SK-N-SH (cell line): ENCODE data around the gene TEX19. TPM values are rescaled to one million over a fixed set of nuclear protein-coding genes. Genes with fewer than 3 reads are reported as not detected.

Source experiments
- CTCF ChIA-PET: fragments of 300-600, 350-600 bp; formaldehyde crosslinking; extraction: SDS; loops from one replicate; lab custom pipeline; 2021; lab: Yijun Ruan, JAX
- POLR2A ChIA-PET: fragments of 350-600 bp; sonication (Branson Sonifier 250); formaldehyde crosslinking; extraction: SDS; loops from one replicate; lab custom pipeline; 2020; ENCODE audit warnings: antibody characterized with exemption, inconsistent platforms; lab: Yijun Ruan, JAX
- DNase-seq: peaks from one replicate; pipeline ENCODE4 v3.0.0; 2012
- H2AFZ ChIP-seq: fragments of 200-600 bp; sonication (generic); 2 replicates; pipeline ENCODE4 v1.8.1; 2016; ENCODE audit warnings: antibody characterized with exemption, mild to moderate bottlenecking, low read depth
- H3F3A ChIP-seq: fragments of 200-600 bp; sonication (generic); replicated peaks from 2 replicates; pipeline ENCODE3; 2016; ENCODE audit warnings: antibody characterized with exemption, mild to moderate bottlenecking; ENCODE audit not compliant: insufficient read depth
- H3K27ac ChIP-seq, 2 experiments: fragments of 200-500 bp in 1 of 2; fragments of 200-600 bp in 1 of 2; sonication (Bioruptor generic) in 1 of 2; sonication (generic), shearing (Covaris generic) in 1 of 2; 2 replicates each; pipeline versions ENCODE4 v1.5.1 to v1.6.1; 2014 to 2016; ENCODE audit warnings: low read depth in 2 of 2, inconsistent platforms in 1 of 2, low read length in 1 of 2, mild to moderate bottlenecking in 1 of 2, mixed read lengths in 1 of 2
- H3K27me3 ChIP-seq: fragments of 200-600 bp; sonication (generic), shearing (Covaris generic); 2 replicates; pipeline ENCODE4 v1.6.1; 2016; ENCODE audit warnings: mixed run types; ENCODE audit not compliant: insufficient read depth
- H3K36me3 ChIP-seq, 2 experiments: fragments of 200-500 bp in 1 of 2; fragments of 200-600 bp in 1 of 2; sonication (Bioruptor generic) in 1 of 2; sonication (generic) in 1 of 2; replicated peaks in 1 of 2; 2 replicates each; pipeline versions ENCODE3 to v1.5.1; 2014 to 2016; ENCODE audit warnings: low read length in 1 of 2, mild to moderate bottlenecking in 1 of 2; ENCODE audit not compliant: insufficient read depth in 2 of 2, control insufficient read depth in 1 of 2
- H3K4me1 ChIP-seq, 2 experiments: fragments of 200-500 bp in 1 of 2; fragments of 200-600 bp in 1 of 2; sonication (Bioruptor generic) in 1 of 2; sonication (generic), shearing (Covaris generic) in 1 of 2; 2 replicates each; pipeline versions ENCODE4 v1.5.1 to v1.6.1; 2014 to 2016; ENCODE audit warnings: low read depth in 1 of 2, low read length in 1 of 2, mixed run types in 1 of 2; ENCODE audit not compliant: insufficient read depth in 2 of 2, control insufficient read depth in 1 of 2
- H3K4me2 ChIP-seq: fragments of 200-600 bp; sonication (generic), shearing (Covaris generic); 2 replicates; pipeline ENCODE4 v1.6.1; 2017; ENCODE audit warnings: mixed run types
- H3K4me3 ChIP-seq, 2 experiments: fragments of 200-500 bp in 1 of 2; fragments of 200-600 bp in 1 of 2; sonication (Bioruptor generic) in 1 of 2; sonication (generic), shearing (Covaris generic) in 1 of 2; 2 replicates each; pipeline versions ENCODE4 v1.5.1 to v1.8.1; 2014 to 2016; ENCODE audit warnings: low read depth in 2 of 2, inconsistent platforms in 1 of 2, low read length in 1 of 2, mild to moderate bottlenecking in 1 of 2, mixed read lengths in 1 of 2, moderate library complexity in 1 of 2
- H3K79me2 ChIP-seq: fragments of 200-600 bp; sonication (generic); 2 replicates; pipeline ENCODE4 v1.8.1; 2017; ENCODE audit warnings: mild to moderate bottlenecking; ENCODE audit not compliant: insufficient read depth
- H3K9ac ChIP-seq: fragments of 200-600 bp; sonication (generic); 2 replicates; pipeline ENCODE4 v1.6.1; 2017; ENCODE audit warnings: mixed run types
- H3K9me2 ChIP-seq: fragments of 200-600 bp; sonication (generic); 2 replicates; pipeline ENCODE4 v1.6.1; 2017; ENCODE audit warnings: mixed run types
- H3K9me3 ChIP-seq: fragments of 200-600 bp; sonication (generic); 2 replicates; pipeline ENCODE4 v1.6.1; 2017; ENCODE audit warnings: mixed run types, mild to moderate bottlenecking, moderate library complexity
- H4K20me1 ChIP-seq: fragments of 200-600 bp; sonication (generic); 2 replicates; pipeline ENCODE4 v1.6.1; 2017; ENCODE audit warnings: mild to moderate bottlenecking, mixed run types; ENCODE audit not compliant: insufficient read depth
- CHD2 ChIP-seq: fragments of 150-350 bp; IDR thresholded peaks from 2 replicates; pipeline ENCODE4 v1.6.1; 2018; ENCODE audit warnings: low read length; ENCODE audit not compliant: partially characterized antibody
- ELF1 ChIP-seq: IDR thresholded peaks from 2 replicates; pipeline ENCODE4 v1.4.0; 2012
- EP300 ChIP-seq, 2 experiments: IDR thresholded peaks; 2 replicates each; pipeline versions ENCODE4 v1.4.0 to v1.6.1; 2012; ENCODE audit warnings: borderline replicate concordance in 1 of 2, low read depth in 1 of 2, low read length in 1 of 2
- FOSL2 ChIP-seq: IDR thresholded peaks from 2 replicates; pipeline ENCODE4 v1.4.0; 2012; ENCODE audit warnings: low read depth, mild to moderate bottlenecking, moderate library complexity, borderline replicate concordance
- FOXJ3 ChIP-seq: sonication (generic); formaldehyde crosslinking; IDR thresholded peaks from 2 replicates; pipeline ENCODE4 v1.5.1; 2020; ENCODE audit warnings: mild to moderate bottlenecking, missing genetic modification reagents
- FOXM1 ChIP-seq: IDR thresholded peaks from 2 replicates; pipeline ENCODE4 v1.4.0; 2012; ENCODE audit warnings: low read depth, mild to moderate bottlenecking
- GABPA ChIP-seq: IDR thresholded peaks from 2 replicates; pipeline ENCODE4 v1.4.0; 2012; ENCODE audit warnings: low read depth, mild to moderate bottlenecking
- JUND ChIP-seq: IDR thresholded peaks from 2 replicates; pipeline ENCODE4 v1.4.0; 2012
- PBX3 ChIP-seq: IDR thresholded peaks from 2 replicates; pipeline ENCODE4; 2012
- POLR2AphosphoS5 ChIP-seq: IDR thresholded peaks from 2 replicates; pipeline ENCODE4 v1.6.1; 2012; ENCODE audit warnings: low read depth, low read length
- RAD21 ChIP-seq: IDR thresholded peaks from 2 replicates; pipeline ENCODE4 v1.6.1; 2012; ENCODE audit warnings: mild to moderate bottlenecking, low read length
- RCOR1 ChIP-seq: fragments of 150-350 bp; IDR thresholded peaks from 2 replicates; pipeline ENCODE4 v1.6.1; 2017; ENCODE audit warnings: antibody characterized with exemption, low read length
- REST ChIP-seq: IDR thresholded peaks from 2 replicates; pipeline ENCODE4 v1.6.1; 2012; ENCODE audit warnings: mild to moderate bottlenecking, low read depth, low read length, moderate library complexity
- RFX5 ChIP-seq: IDR thresholded peaks from 2 replicates; pipeline ENCODE4 v1.6.1; 2012; ENCODE audit warnings: mild to moderate bottlenecking, improper control_type of control experiment, low read length
- RXRA ChIP-seq: IDR thresholded peaks from 2 replicates; pipeline ENCODE4 v1.4.0; 2012; ENCODE audit warnings: low read depth, mild to moderate bottlenecking, borderline replicate concordance
- SIN3A ChIP-seq: IDR thresholded peaks from 2 replicates; pipeline ENCODE4 v1.6.1; 2012; ENCODE audit warnings: low read depth, mild to moderate bottlenecking, low read length, moderate library complexity, borderline replicate concordance
- SMC3 ChIP-seq: IDR thresholded peaks from 2 replicates; pipeline ENCODE4 v1.6.1; 2012; ENCODE audit warnings: low read depth, low read length, improper control_type of control experiment
- TEAD4 ChIP-seq: IDR thresholded peaks from 2 replicates; pipeline ENCODE4 v1.4.0; 2012; ENCODE audit warnings: mild to moderate bottlenecking, borderline replicate concordance; ENCODE audit not compliant: insufficient read depth
- USF2 ChIP-seq: fragments of 150-350 bp; IDR thresholded peaks from 2 replicates; pipeline ENCODE4 v1.6.1; 2017; ENCODE audit warnings: antibody characterized with exemption, low read length, low read depth, borderline replicate concordance
- ZBTB33 ChIP-seq: IDR thresholded peaks from 2 replicates; pipeline ENCODE4 v1.4.0; 2012; ENCODE audit warnings: low read depth, borderline replicate concordance
- WGBS: methylation state at CpG from one replicate; pipeline ENCODE4 v1.1.6; 2017; ENCODE audit warnings: low lambda C conversion rate; 5-methylcytosine and 5-hydroxymethylcytosine counted together
- polyA plus RNA-seq, 3 experiments: library from polyadenylated mRNA; depleted of rRNA; stranded (reverse); fragments of >200 nt; gene quantifications; 2 replicates each; pipeline ENCODE4 v1.2.3, GENCODE V29; 2012

Gene TEX19
- polyA plus RNA-seq, 1 of the 3 experiments (the other 2 are of a cell fraction) = 0.10 TPM

GRCh38 chr17:82399601-82400101 lies 40.6 kb downstream of the TEX19 start (continued):
- TF ChIP-seq ZBTB33 (no peak), SMC3 (no peak), EP300 (IDR thresholded peaks at IDR 0.05; ENCODE audit: borderline replicate concordance in 1 of 2, low read depth in 1 of 2, low read length in 1 of 2) (no peak; a peak in 1 of 4 replicates), FOSL2 (no peak), JUND (no peak), ELF1 (no peak), RFX5 (no peak)
- TF ChIP-seq, all 33 proteins: peak for 0

GRCh38 chr17:82400206-82400605 lies 41.2 kb downstream of the TEX19 start:
- WGBS = 78% methylated on average over 7 of the region's 7 CpGs
- CTCF ChIA-PET = interaction anchor here (0.9 to 5.5 kb wide), 13 partner anchors 8 to 153 kb away, joined by 3 to 45 read pairs (median 6); no protein-coding TSS in a partner anchor
- H4K20me1 ChIP-seq = no peaks in the 10 kb centered on the region
- TF ChIP-seq PBX3 (no peak), REST (no peak), FOXM1 (no peak), POLR2AphosphoS5 (no peak), RFX5 (no peak), ELF1 (no peak), FOSL2 (no peak), TEAD4 (no peak), FOXJ3 (CRISPR knock-in tag) (no peak), SIN3A (no peak), USF2 (no peak), JUND (no peak), RAD21 (no peak), RCOR1 (no peak), SMC3 (no peak), RXRA (no peak), GABPA (no peak), ZBTB33 (no peak), CHD2 (no peak)
- TF ChIP-seq, all 33 proteins: peak for 0
- H3K4me2 ChIP-seq = no peak overlapping the region
- no peaks in the 10 kb centered on the region for H3K9me3 ChIP-seq
- peaks cover 9 to 35% of the 10 kb centered on the region in 2 experiments; a peak in 3 of 4 replicates for H3K4me1 ChIP-seq
- no peak overlapping the region for H3K9ac ChIP-seq
- H3K4me3 ChIP-seq = no peak overlapping the region
- H3F3A ChIP-seq = peaks cover 11% of the 10 kb centered on the region
- H3K9me2 ChIP-seq = no peaks in the 10 kb centered on the region
- no peak overlapping the region for H2AFZ ChIP-seq
- peak overlapping the region in 1 of 2 experiments; percentile 84; a peak in 2 of 4 replicates for H3K27ac ChIP-seq
- POLR2A ChIA-PET = interaction anchor here (1.2 kb wide), 1 partner anchor 15 kb away, joined by 4 read pairs; no protein-coding TSS in a partner anchor
- no peaks in the 10 kb centered on the region for H3K79me2 ChIP-seq
- no peaks in the 10 kb centered on the region for H3K27me3 ChIP-seq
- no peak for DNase-seq
- H3K36me3 ChIP-seq = peaks cover 2 to 5% of the 10 kb centered on the region in 2 experiments
